LNCAP (cell line): ENCODE measurements around the gene FOXP1.

Source experiments
- TF ChIP-seq, protein P1 (sequence below): fragments of 450-650 bp; IDR thresholded peaks from 2 replicates; pipeline ENCODE4 v1.5.1; 2017; ENCODE audit warnings: mild to moderate bottlenecking

The FOXP1 gene

GRCh38 chr3:71458895-71459294 lies 124.6 kb downstream of the FOXP1 start:
- TF ChIP-seq, protein P1, sequence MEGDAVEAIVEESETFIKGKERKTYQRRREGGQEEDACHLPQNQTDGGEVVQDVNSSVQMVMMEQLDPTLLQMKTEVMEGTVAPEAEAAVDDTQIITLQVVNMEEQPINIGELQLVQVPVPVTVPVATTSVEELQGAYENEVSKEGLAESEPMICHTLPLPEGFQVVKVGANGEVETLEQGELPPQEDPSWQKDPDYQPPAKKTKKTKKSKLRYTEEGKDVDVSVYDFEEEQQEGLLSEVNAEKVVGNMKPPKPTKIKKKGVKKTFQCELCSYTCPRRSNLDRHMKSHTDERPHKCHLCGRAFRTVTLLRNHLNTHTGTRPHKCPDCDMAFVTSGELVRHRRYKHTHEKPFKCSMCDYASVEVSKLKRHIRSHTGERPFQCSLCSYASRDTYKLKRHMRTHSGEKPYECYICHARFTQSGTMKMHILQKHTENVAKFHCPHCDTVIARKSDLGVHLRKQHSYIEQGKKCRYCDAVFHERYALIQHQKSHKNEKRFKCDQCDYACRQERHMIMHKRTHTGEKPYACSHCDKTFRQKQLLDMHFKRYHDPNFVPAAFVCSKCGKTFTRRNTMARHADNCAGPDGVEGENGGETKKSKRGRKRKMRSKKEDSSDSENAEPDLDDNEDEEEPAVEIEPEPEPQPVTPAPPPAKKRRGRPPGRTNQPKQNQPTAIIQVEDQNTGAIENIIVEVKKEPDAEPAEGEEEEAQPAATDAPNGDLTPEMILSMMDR, result no peak

DNA sequence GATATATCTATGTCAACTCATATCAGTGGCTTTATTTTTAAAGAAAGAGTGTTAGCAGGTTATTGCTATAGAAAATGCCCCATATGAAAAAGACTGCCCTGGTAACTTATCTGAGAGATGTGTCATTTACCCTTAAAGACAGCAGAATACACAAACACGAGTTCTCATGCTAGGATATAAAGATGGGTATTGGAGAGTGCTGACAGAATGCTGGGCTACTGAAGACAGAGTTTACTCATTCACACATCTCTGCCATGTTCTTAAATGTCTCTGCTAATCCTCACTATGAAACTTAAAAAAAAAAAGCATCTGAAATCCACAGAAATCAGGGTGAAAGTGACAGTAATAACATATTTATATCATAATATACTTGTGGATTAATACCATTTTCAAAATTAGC lies 126.7 kb downstream of the FOXP1 start:
- TF ChIP-seq, protein P1, result no peak

- TF ChIP-seq, protein P1, result no peak
These were observed 127.4 kb downstream of the FOXP1 start for GRCh38 chr3:71456156-71456555.

DNA sequence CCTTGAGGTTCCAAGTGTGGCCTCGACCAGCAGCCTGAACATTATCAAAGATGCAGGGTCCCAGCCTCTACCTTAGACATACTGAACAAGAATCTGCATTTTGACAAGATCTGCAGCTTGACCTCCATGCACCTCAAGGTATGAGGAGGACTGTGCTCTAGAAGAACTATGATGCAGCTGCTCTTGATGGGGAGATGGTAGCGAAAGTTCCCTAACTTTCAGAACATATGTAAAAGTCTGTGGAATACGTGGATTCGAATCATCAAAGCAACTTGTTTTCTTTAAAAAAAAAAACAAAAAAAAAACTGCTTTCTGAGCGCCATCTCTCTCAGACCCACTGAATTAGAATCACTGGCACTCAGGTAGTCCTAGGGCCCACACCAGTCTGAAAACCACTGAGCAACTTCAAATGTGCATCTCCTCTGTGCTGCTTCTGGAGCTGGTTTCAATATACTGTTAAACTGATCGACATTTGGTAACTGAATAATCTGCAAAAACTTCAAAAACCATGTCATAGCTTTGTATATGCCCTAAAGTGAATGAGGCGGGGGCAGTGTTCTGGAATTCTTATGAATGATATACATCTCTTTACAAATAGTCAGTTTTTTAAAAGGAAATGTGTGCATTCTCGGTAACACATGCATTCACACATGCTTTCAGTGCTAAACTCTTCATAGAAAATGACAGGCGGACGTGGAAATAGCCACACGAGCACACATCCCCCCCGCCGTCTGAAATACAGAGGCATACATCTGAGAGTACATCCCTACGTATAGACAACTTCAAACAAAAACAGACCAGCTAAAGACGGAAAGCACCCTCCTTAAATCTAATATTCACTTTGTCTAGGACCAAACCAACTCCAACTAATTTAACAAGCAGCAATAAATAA lies 128.8 kb downstream of the FOXP1 start:
- TF ChIP-seq, protein P1, result no peak

GRCh38 chr3:71453822-71454511 lies 129.6 kb downstream of the FOXP1 start:
- TF ChIP-seq, protein P1, result no peak

DNA sequence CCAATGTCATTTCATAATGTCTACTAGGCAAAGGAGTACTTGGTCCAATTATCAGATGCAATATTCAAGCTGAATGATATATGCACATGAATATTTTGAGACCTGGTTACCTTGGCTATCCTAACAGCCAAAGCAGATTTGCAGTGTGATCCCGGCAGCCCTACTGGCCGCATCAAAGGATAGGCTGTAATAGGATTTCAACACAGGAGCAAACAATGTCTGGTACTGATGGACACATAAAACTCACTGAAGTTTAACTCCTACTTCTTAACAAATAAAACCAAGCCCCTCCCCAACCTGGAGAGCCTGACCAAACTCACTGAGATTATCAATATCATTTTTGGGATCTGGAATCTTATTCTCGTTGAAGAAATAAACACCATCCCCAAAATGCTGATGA lies 130.2 kb downstream of the FOXP1 start:
- TF ChIP-seq, protein P1, result no peak

GRCh38 chr3:71451812-71452211 lies 131.7 kb downstream of the FOXP1 start:
- TF ChIP-seq, protein P1, result no peak
